Measurements from ENCODE around the gene LYSMD3.

LYSMD3 gene

DNA sequence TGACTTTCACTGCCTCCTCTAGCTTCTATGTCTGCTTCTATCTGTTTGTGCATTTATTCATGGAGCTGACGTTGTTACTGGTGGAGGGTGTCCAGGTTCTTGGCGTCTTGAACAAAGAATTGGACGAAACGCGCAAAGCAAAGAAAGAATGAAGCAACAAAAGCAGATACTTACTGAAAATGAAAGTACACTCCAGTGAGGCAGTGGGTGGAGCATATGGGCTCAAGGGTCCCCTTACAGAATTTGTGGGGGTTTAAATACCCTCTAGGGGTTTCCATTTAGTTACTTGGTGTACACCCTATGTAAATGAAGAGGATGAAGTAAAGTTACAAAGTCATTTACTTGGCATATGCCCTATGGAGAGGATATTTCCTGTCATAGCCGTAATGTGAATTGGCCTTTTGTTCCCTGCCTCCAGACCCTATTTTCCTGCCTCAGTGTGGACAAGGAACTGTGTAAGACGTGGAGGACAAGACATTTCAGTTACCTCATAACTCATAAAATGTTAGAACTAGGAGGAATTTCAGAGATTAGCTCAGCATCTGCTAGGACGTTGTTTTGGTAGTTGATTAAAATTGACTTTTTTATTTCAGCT lies 51.7 kb downstream of the LYSMD3 start:
- no peak for DNase-seq

DNA sequence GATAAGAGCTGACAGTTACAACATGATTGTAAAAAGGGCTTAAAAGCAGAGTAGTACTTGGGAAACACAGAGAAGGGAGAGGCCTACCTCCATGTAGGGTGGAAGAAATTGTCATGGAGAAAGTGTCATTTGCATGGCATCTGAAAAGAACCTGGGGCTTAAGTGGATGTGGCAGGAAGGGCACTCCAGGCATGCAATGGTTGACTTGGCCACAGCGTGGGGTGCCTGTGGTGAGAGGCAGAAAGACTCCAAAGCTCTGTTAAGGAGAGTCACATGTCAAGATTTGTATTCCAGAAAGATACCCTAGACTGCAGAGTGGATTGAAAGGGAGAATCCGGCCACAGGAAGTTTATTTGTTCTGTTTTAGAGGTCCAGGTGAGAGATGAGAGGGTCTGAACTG lies 52.3 kb downstream of the LYSMD3 start:
- DNase-seq, result no peak

DNA sequence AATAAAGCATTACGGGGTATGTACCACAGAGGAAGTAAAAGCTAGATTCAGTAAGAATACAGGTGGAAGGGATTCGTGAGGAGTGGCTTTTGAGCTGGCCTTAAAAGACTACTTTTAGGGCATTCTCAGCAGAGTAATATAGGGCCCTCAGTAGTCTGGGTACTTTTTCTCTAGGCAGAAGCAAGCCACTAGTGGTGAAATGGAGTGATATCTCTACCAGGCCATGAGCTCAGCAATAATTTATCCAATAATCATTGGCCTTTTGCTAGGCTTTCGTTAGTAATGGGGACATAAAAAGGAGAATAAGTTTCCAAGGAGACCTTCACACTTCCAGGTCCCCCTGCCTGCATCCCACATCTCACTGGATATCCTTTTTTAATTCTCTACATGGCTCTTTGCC lies 53.0 kb downstream of the LYSMD3 start:
- no peak for DNase-seq

DNA sequence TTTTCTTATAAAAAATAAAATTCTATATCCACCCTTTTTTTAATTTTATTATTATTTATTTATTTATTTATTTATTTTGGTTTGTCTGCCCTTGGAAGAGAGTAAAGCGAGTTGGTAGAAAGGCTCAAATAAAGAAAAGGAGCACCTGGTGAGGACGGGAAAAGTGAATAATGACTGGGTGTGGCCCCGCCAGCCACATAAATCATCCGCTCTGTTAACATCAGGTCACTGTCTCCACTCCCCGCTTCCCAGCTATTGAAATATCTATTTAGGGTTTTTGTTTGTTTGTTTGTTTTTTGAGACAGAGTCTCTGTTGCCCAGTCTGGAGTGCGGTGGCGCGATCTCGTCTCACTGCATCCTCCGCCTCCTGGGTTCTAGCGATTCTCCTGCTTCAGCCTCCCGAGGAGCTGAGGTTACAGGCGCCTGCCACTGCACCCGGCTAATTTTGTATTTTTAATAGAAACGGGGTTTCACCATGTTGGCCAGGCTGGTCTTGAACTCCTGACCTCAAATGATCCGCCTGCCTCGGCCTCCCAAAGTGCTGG lies 53.9 kb downstream of the LYSMD3 start:
- DNase-seq, result no peak

DNA sequence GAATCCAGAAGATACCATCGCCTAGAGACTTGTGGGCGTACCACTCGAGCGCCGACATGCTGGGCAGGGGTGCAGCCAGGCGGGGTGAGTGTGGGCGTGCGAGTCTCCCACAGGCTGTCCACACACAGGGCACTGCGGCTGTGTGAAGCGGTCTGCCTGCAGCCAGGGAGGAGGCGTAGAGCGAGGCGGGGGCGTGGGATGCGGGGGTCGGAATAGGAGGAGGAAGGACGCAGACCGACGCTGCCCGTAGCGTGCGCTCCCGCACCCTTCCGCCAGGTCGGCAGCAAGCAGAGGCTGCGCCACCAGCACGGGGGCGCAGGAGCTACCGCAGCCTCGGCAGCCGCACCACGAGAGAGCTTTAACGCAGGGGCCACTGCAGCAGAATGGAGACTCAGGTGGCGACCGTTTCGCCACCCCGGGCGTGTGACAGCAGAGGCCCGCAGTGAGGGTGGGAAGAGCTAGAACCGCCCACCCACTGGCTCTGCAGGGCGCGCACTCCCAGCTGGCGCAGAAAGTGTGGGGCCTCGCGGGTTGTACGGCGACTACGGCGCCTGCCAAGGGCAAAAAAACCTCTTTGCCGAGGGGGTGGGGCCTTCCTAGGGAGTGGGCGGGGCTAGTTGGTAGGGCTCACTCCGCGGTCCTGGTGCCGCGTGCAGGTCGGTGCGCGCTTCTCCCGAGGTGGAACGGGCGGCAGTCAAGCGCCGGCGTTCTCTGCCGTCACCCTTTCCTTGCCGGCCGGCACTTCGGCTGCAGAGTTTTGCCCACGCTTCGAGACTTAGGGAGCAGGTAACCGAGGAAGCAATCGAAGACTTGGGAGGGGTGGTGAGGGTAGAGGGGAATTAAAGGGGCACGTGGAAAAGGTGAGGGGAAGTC lies 54.9 kb downstream of the LYSMD3 start, which contains the start of the genes MBLAC2 and POLR3G:
TSS of gene MBLAC2 (minus strand) at position 537 of the 873 bp plus-strand sequence. CDS start at position 58, 479 bp downstream.
TSS of gene POLR3G (plus strand) at position 630 of the 873 bp plus-strand sequence. CDS start 10,704 bp downstream, outside the sequence.
- peak; percentile 94 to 95 for DNase-seq

DNA sequence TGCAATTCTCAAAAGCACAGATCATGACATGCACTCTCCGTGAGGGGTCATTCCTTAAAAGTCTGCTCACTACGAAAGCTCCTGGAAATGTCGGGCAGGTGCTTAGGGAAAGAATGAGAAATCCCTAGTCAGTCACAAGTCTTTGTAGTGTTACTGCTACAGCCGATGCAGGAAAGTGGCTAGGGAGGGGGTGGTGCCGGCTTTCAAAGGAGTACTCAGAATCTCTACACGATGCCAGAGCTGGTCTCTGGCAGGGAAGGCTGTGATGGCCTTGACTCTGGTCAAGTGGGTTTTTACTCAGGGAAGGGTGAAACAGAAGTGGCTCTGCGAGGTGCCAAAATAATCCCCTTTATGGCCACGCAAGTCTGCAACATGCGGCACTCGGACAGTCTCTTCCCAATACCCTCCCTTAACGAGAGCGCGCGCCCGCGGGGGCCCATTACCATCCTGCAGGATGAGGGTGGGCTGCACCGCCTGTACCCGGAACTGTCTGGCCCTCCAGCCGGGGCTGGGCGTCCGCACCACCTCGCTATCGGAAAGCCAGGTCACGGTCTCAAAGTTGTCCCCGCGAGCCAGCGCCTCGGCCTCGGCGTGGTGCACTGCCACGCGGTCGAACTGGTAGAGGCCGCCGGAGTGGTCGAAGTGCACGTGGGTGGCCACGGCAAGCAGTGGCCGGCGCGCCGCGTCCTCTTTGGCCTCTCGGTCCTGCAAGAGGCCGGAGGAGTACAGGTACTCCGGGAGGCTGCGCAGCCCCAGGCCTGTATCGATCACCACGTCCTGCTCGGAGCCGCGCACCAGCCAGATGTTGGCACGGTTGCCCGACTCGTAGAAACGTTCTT lies 55.8 kb downstream of the LYSMD3 start:
- peak; percentile 38 to 39 for DNase-seq

DNA sequence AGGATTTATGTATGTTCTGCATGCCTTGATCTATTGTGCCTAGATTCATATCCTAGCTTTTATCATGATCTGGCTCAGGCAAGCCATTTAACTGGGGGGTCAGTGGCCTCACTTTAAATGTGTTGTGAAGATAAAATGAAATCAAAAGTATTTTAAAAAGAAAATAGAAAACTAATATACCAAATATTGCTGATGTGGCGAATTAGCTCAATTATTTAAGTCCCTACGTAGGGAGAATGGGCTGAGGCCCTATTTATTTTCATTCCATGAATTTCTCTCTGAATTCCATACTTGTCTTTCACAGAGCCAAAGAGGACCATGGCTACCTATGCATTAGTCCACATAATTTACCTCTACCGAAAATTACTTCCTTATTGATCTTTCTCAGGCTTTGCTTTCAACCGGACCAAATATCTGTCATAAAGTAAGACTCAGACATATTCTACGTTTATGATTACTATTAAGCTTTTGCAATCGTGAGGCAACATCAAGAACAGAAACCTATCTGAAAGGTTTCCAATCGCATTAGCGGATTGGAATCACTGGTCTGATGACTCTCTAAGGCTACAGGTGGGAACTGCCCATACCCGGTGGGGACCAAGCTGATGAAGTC lies 56.5 kb downstream of the LYSMD3 start:
- DNase-seq, result no peak

Measured in stimulated activated CD4-positive, alpha-beta T cell treated with anti-CD3 and anti-CD28 coated beads, Interleukin-2, amount 100 ng/mL, for 24 hours (primary cell).